ENCODE data around the gene FLVCR2. TPM values are rescaled to one million over a fixed set of nuclear protein-coding genes. Genes with fewer than 3 reads are reported as not detected.

FLVCR2 gene
- total RNA-seq, 4 donors from 2014 or later = 11.8 to 24.3 (median 16.7) TPM

GRCh38 chr14:75568791-75569190, 9.6 kb upstream of the FLVCR2 start:
- DNase-seq (ENCODE audit: low spot score in 2 of 2) = no peak
- WGBS, 2 donors = 89 to 90% methylated on average over 6 of the region's 6 CpGs
- H3K4me3 ChIP-seq (ENCODE audit: low read depth, poor library complexity, severe bottlenecking) = no peak overlapping the region
- intact Hi-C loops (cut with DNase I; ENCODE audit: low total_unique reads) = no loop called here
- TF ChIP-seq POLR2A (IDR thresholded peaks at IDR 0.05) = no peak
- TF ChIP-seq CTCF (IDR thresholded peaks at IDR 0.05) = no peak

- H3K4me3 ChIP-seq (ENCODE audit: low read depth, poor library complexity, severe bottlenecking) = no peak overlapping the region
- intact Hi-C loops (cut with DNase I; ENCODE audit: low total_unique reads) = no loop called here
- 51 to 64% methylated on average over 2 of the region's 2 CpGs for WGBS, 2 donors
- DNase-seq (ENCODE audit: low spot score in 2 of 2) = no peak
- TF ChIP-seq CTCF (IDR thresholded peaks at IDR 0.05) (no peak), POLR2A (IDR thresholded peaks at IDR 0.05) (no peak)
Observed at GRCh38 chr14:75570797-75571196, 7.6 kb upstream of the FLVCR2 start.

DNA sequence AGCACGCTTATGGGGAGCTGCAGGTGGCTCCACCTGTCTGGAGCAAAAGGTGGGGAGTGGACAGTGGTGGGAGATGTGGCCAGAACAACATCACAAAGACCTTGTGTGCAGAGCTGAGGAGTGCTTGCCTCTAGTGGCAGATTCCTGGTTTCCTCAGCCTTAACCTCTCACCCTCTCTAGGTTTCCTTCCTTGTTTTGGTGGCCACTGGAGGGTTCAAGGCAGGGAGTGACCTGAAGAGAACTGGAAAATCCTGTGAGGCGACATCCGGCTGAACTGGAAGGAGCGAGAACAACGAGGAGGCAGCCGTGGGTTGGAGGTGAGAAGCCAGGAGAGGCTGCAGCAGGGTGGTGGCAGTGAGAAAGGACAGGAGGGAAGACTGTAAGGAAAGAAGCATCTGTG, 6.3 kb upstream of the FLVCR2 start:
- 58 to 69% methylated on average over 6 of the region's 6 CpGs for WGBS, 2 donors
- TF ChIP-seq CTCF (IDR thresholded peaks at IDR 0.05) (no peak), POLR2A (IDR thresholded peaks at IDR 0.05) (no peak)
- intact Hi-C loops (cut with DNase I; ENCODE audit: low total_unique reads) = no loop called here
- DNase-seq (ENCODE audit: low spot score in 2 of 2) = no peak
- H3K4me3 ChIP-seq (ENCODE audit: low read depth, poor library complexity, severe bottlenecking) = no peak overlapping the region

GRCh38 chr14:75577090-75577489, 1.3 kb upstream of the FLVCR2 start:
- TF ChIP-seq POLR2A (IDR thresholded peaks at IDR 0.05) = no peak
- TF ChIP-seq CTCF (IDR thresholded peaks at IDR 0.05) = no peak
- intact Hi-C loops (cut with DNase I; ENCODE audit: low total_unique reads) = no loop called here
- no peak overlapping the region for H3K4me3 ChIP-seq (ENCODE audit: low read depth, poor library complexity, severe bottlenecking)
- no peak for DNase-seq (ENCODE audit: low spot score in 2 of 2)
- 59 to 69% methylated on average over 3 of the region's 3 CpGs for WGBS, 2 donors

- no peak for TF ChIP-seq CTCF (IDR thresholded peaks at IDR 0.05)
- TF ChIP-seq POLR2A (IDR thresholded peaks at IDR 0.05) = no peak
- peak; percentile 82 to 95 for DNase-seq (ENCODE audit: low spot score in 2 of 2)
- 0 to 1% methylated on average over 16 of the region's 16 CpGs for WGBS, 2 donors
- intact Hi-C loops (cut with DNase I; ENCODE audit: low total_unique reads) = loop anchor here (2.0 kb wide), 1 partner anchor 79 kb away; no protein-coding TSS in a partner anchor
- H3K4me3 ChIP-seq (ENCODE audit: low read depth, poor library complexity, severe bottlenecking) = peak overlapping the region; percentile 32
Observed at GRCh38 chr14:75577729-75578101, 705 bp upstream of the FLVCR2 start.

DNA sequence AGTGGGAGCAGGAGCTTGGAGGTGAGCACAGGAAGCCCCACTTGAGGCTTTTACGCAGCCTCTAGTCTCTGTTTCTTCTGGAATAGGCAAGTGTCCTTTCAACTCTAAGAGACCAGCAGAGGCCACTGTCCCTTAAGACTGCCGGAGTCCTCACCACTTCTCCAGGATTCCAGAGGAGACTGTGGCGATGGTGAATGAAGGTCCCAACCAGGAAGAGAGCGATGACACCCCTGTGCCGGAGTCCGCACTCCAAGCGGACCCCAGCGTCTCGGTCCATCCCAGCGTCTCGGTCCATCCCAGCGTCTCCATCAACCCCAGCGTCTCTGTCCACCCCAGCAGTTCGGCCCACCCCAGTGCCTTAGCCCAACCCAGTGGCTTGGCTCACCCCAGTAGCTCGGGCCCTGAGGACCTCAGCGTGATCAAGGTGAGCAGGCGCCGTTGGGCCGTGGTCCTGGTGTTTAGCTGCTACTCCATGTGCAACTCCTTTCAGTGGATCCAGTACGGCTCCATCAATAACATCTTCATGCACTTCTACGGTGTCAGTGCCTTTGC, 442 bp downstream of the FLVCR2 start:
- DNase-seq (ENCODE audit: low spot score in 2 of 2) = peak; percentile 28 to 88
- no peak for TF ChIP-seq POLR2A (IDR thresholded peaks at IDR 0.05)
- 31 to 35% methylated on average over 16 to 20 of the region's 21 CpGs for WGBS, 2 donors
- intact Hi-C loops (cut with DNase I; ENCODE audit: low total_unique reads) = loop anchor here (2.0 kb wide), 1 partner anchor 78 kb away; no protein-coding TSS in a partner anchor
- H3K4me3 ChIP-seq (ENCODE audit: low read depth, poor library complexity, severe bottlenecking) = peak overlapping the region; percentile 28

All from lower leg skin (tissue), 4 donors.